NCI-H2227 (cell line): ENCODE measurements around the gene DDX53.

Experiments
- DNase-seq: peaks from one replicate; lab custom pipeline; 2025; ENCODE audit not compliant: unreplicated experiment; lab: John Stamatoyannopoulos, UW

Gene DDX53

DNA sequence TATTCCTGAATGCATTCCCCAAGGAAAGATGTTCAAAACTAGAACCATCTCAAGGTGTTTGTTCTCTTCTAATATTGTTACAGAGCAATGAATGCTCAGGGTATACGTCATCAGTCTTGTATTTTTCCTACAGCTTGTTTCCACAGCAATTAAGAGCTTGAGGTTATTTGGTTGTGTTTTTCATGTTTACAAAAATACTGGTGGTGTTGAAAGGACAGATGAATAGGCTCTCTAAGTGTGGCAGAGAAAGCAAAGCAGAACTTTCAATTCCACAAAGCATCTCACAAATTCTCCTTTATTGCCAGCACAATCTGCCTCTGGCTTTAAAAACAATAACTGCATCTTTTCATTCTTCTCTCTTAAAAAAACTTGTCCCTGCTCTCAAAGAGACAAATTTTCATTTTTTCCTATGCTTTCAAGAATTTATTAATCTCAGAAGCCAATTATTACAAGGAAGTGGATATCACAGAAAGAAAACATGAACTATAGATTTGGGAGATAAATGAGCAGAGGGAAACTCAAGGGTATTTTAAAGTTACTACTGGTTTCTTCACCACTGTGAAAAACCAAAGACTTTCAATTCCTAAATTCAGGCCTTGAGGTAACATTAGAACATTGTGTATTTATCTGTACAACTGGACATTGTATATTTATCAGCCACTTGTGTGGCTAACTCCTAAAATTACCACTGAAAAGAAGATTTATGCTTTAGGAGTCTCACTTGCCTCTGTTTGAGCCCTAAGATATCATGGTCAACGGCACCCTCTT, 49.2 kb downstream of the DDX53 start:
- no peak for DNase-seq

- no peak for DNase-seq
Measured at GRCh38 chrX:23052324-23052723, 52.6 kb downstream of the DDX53 start.
